SK-N-MC (cell line): ENCODE measurements around the gene VPS35L.

Experiments
- EZH2 ChIP-seq: fragments of 200-600 bp; sonication (generic); IDR thresholded peaks from one replicate; pipeline ENCODE4 v1.6.1; 2017; ENCODE audit warnings: antibody characterized with exemption
- FOXP2 ChIP-seq: optimal IDR thresholded peaks from 2 replicates; pipeline ENCODE3; 2011; ENCODE audit warnings: mild to moderate bottlenecking, moderate library complexity; ENCODE audit not compliant: insufficient read depth; ENCODE audit errors: extremely low read length, control extremely low read depth
- POLR2AphosphoS5 ChIP-seq: IDR thresholded peaks from 2 replicates; pipeline ENCODE4 v1.6.1; 2012; ENCODE audit warnings: mild to moderate bottlenecking, low read depth, low read length, borderline replicate concordance

GRCh38 chr16:19710991-19711545, 155.6 kb downstream of the VPS35L start:
- TF ChIP-seq EZH2 (no peak), POLR2AphosphoS5 (no peak), FOXP2 (no peak)
